ENCODE data around the gene CLDND1. TPM values are rescaled to one million over a fixed set of nuclear protein-coding genes. Genes with fewer than 3 reads are reported as not detected.

Gene CLDND1
- polyA plus RNA-seq, 3 donors: 165 to 190 (median 179) TPM

DNA sequence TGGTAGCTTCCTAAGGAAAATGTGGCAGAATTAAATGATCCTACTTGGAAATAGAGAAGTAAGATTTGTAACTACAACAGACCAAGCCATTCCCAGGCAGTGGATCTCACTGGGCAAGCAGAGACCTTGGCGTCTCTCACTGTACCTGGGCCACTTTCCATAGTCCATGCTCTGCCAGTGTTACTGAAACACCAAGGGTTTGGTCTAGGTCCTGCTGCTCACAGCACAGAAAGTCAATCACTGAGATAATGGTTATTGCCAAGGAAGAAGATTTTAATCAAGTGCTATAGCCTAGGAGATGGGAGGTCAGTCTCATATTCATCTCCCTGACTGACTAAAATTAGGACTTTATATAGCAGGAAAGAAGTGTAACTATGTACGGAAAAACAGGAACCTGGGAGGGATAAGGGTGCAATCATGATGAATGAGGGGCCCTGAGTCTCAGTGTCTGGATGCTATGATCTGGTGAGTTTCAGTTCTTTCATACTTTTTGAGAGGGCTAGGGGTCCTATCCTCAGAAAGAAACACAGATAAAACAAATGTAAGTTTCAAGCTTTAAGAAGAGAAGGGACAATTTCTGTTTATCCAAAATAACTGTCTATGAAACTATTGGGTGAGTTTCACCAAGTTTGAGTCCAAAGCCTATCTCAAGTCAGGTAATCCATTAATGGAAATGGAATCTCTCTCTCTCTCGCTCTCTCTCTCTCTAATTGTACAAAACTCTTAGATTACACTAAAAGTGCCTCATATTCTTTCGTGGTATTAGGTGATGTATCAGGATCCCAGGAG, 29.7 kb upstream of the CLDND1 start:
- DNase-seq (ENCODE audit: low read depth in 3 of 3, low spot score in 2 of 3): no peak

GRCh38 chr3:98551754-98552153, 29.1 kb upstream of the CLDND1 start:
- no peak for DNase-seq (ENCODE audit: low read depth in 3 of 3, low spot score in 2 of 3)

DNA sequence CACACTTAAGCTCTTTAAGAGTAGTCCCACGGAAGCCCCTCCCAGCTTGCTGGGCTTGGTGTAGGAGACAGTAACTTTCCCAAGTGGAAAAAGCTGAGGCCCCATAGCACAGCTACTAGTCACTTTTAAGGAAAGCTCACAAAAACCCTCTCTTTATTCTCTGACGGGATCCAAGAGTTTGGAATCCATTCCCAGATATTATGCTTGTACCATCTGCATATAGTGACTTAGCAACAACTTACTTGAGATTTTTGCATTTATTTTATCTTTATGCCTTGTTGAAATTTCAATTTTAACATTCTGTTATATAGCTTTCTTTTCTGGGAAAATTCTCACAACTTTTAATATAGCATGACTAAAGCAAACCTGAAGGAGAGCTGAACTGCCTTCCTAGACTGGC, 28.5 kb upstream of the CLDND1 start:
- DNase-seq (ENCODE audit: low read depth in 3 of 3, low spot score in 2 of 3): no peak

DNA sequence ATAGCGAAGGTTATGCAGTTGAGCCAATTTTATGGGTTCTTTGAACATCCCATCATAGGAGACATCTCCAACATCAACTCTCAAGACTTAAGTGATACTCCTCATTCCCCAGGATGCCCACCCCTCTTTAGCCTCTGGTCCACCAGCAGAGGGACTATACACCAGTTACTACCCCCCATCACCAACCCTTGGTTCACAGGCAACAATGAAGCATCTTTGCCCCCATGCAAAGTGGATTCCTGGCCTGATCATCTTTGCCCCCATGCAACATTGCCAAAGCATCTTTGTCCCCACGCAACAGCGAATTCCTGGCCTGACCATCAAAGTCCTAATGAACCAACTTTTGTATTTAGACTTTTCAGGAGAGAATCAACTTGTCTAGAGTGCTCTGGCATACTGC, 28.1 kb upstream of the CLDND1 start:
- DNase-seq (ENCODE audit: low read depth in 3 of 3, low spot score in 2 of 3): no peak

DNA sequence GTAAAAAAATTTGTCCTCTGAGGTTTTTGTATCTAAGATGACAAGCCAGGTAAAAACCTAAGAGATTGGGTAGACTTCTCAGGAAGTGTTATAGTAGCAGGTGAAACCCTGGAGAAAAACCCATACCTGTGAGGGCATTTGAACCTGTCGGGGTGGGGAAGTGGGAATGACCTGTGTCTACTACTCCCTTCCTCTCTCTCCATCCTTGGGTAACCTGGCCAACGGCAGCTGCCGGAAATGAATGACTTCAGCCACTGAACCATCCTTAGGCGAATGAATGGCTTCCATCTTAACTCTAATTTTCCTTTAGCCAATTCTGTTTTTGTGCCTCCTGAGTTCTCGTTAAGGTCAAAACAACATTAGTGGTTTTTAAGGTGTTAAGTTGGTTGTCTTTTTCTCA, 25.8 kb upstream of the CLDND1 start:
- DNase-seq (ENCODE audit: low read depth in 3 of 3, low spot score in 2 of 3): no peak

DNA sequence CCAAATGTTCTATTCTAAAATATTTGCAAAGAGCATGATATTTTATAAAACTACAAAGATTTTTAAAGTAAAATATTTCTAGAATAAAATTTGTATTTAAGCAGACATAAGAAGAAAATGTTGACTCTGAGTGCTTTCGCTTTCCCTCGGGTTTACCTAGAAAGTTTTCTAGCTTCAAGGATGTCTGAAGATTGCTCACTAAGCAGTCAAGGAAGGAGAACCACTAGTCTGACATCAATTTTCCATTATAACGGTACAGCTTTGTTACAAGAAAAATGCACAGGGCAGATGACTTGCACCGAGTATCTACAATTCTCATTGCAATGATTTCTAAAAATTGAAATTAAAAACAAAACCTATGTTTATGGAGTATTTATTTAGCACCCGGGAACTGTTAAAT, 23.2 kb upstream of the CLDND1 start:
- DNase-seq (ENCODE audit: low read depth in 3 of 3, low spot score in 2 of 3): no peak

GRCh38 chr3:98542623-98543022, 19.9 kb upstream of the CLDND1 start:
- no peak for DNase-seq (ENCODE audit: low read depth in 3 of 3, low spot score in 2 of 3)

DNA sequence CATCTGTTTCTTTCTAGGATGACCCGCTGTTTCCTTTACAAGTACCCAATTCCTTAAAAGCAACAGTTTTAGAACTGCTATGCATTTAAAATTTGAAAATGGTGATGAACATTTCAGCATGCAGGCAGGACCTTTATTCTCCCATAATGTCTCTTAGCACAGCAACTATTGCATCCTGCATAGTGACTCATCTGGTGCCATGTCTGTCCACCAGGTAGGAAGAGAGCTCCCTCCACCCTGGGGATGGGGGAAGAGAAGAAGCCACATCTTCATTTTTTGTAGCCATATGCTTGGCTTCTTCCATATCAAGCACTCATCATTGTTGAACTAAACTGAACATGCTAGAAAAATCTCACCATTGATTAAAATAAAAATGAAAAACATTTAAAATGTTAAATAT, 19.0 kb upstream of the CLDND1 start:
- DNase-seq (ENCODE audit: low read depth in 3 of 3, low spot score in 2 of 3): no peak

DNA sequence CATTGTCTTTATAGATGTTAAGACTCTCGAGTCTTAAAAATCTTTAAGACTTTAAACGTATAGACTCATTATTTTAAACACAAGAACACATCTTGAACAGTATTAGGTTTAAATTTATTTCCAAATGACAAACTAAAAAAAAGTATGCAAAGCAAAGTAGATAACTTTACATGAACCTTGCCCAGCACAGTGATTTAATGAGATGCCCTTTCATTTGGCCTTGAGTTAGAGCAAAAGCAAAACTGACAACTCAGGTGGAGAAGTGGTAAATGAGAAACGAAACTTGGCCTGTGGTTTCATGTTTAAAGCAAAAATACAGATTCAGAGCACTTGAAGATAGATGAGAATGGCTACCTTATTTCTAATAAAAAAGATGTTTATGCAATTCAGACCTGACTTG, 17.6 kb upstream of the CLDND1 start:
- no peak for DNase-seq (ENCODE audit: low read depth in 3 of 3, low spot score in 2 of 3)

- no peak for DNase-seq (ENCODE audit: low read depth in 3 of 3, low spot score in 2 of 3)
Measured at GRCh38 chr3:98536456-98537017, 13.8 kb upstream of the CLDND1 start.

- DNase-seq (ENCODE audit: low read depth in 3 of 3, low spot score in 2 of 3): no peak
Measured at GRCh38 chr3:98534734-98535133, 12.0 kb upstream of the CLDND1 start.

GRCh38 chr3:98534168-98534567, 11.5 kb upstream of the CLDND1 start:
- DNase-seq (ENCODE audit: low read depth in 3 of 3, low spot score in 2 of 3): no peak

- no peak for DNase-seq (ENCODE audit: low read depth in 3 of 3, low spot score in 2 of 3)
Measured at GRCh38 chr3:98532709-98533571, 10.2 kb upstream of the CLDND1 start.

- no peak for DNase-seq (ENCODE audit: low read depth in 3 of 3, low spot score in 2 of 3)
Measured at GRCh38 chr3:98532275-98532637, 9.6 kb upstream of the CLDND1 start.

DNA sequence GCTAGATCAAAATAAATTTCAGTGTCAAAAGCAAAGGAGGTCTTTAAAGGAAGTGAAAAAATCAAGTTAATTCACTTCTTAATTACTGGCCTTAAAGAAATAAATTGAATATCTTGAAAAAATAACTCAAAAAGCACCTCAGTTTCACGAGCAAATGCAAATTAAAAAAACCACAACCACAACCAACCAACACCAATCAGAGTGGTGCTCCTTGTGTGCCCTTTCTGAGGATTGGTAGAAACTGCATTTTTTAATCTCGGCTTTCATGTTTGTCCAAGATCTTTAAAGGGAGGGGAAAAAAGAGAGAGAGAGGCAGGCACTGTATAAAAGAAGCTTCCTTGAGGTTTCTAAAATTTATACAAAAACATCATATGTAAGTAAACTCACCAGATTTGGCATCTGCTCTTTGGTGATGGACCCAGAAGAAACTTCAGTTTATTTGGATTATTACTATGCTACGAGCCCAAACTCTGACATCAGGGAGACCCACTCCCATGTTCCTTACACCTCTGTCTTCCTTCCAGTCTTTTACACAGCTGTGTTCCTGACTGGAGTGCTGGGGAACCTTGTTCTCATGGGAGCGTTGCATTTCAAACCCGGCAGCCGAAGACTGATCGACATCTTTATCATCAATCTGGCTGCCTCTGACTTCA, 9.0 kb upstream of the CLDND1 start, which contains the start of gene GPR15:
TSS of gene GPR15 (plus strand) at position 357 of the 653 bp plus-strand sequence. CDS start at position 413, 56 bp downstream.
- no peak for DNase-seq (ENCODE audit: low read depth in 3 of 3, low spot score in 2 of 3)

DNA sequence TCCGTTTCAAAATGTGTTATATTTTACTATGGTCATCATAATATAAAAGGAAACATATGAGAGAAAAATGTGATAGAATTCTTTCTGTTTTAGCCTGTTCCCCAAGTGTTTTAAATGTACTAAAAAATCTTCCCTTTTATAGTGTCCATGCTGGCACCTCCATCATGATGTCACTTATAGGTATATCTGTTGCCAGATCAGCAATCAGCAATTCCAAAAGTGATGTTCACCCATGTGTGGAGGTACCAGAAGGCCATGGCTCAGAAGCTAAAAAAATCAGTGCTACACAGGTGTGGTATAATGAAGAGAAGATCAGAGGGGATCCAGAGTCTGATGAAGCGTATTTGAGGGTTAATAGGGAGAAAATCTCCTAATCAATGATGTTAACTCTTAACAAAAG, 8.0 kb upstream of the CLDND1 start:
- DNase-seq (ENCODE audit: low read depth in 3 of 3, low spot score in 2 of 3): no peak

- DNase-seq (ENCODE audit: low read depth in 3 of 3, low spot score in 2 of 3): no peak
Measured at GRCh38 chr3:98529856-98530459, 7.3 kb upstream of the CLDND1 start.

DNA sequence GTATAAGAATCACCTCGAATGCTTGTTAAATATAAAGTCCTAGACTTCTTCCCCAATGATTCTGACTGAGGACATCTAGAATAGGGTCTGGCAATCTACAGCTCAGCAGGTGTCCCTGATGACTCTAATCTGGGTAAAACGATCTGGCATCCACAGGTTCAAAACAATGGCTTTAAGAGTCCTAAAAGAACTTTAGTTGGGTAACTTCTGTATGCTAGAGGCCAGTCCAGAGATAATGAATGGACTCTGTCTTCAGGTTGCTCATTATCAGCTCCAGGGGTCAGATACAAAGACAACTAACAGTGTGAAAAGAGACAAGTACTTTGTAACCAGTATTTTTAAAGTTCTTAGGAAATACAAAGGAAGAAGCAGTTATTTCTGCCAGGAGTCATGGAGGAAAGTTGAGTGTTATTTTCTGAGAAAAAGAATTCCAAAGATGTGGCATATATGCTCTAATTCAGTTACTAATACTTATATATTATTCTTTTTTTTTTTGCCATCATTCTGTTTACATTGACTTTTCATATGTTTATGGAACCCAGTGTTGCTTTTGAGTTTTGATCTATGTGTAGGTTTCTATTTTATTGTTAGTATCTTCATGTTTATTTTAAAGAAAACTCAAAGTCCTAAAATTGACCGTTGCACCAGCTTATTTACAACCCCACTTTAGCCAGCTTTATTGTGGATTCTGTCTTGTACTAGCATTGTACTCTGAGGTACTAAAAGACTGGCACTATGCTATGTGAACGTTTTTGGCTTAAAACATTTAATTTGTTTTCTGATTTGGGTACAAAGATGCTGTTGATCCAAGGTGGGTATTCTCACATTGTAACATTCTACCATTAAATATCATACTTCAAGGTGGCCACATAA, 6.0 kb upstream of the CLDND1 start:
- DNase-seq (ENCODE audit: low read depth in 3 of 3, low spot score in 2 of 3): no peak

- DNase-seq (ENCODE audit: low read depth in 3 of 3, low spot score in 2 of 3): no peak
Measured at GRCh38 chr3:98525494-98525893, 2.8 kb upstream of the CLDND1 start.

Data from right renal cortex interstitium (tissue), 3 donors.